HEK293 (cell line): Measurements from ENCODE around the gene NUMB.

Experiments
- CTCF ChIA-PET: fragments of 350-600 bp; formaldehyde crosslinking; extraction: SDS; loops from one replicate; lab custom pipeline; 2021; ENCODE audit warnings: antibody characterized with exemption; lab: Yijun Ruan, JAX
- POLR2A ChIA-PET: fragments of 300-600 bp; formaldehyde crosslinking; extraction: SDS; loops from one replicate; lab custom pipeline; 2020; ENCODE audit warnings: antibody characterized with exemption, inconsistent platforms; lab: Yijun Ruan, JAX
- H3K27ac ChIP-seq: fragments of 200-500 bp; sonication (Bioruptor generic); 2 replicates; pipeline ENCODE4 v1.5.1; 2014; ENCODE audit warnings: low read depth, low read length, control low read depth, inconsistent platforms; ENCODE audit errors: extremely low read depth
- H3K36me3 ChIP-seq, 2 experiments: fragments of 200-500 bp in 1 of 2; sonication (Bioruptor generic) in 1 of 2; 1 replicate in 1 of 2; 2 replicates in 1 of 2; pipeline ENCODE4 v1.5.1; 2014 to 2017; ENCODE audit warnings: inconsistent platforms in 2 of 2, low read length in 2 of 2; ENCODE audit not compliant: control insufficient read depth in 2 of 2, insufficient read depth in 1 of 2
- H3K4me1 ChIP-seq: fragments of 200-500 bp; sonication (Bioruptor generic); 2 replicates; pipeline ENCODE4 v1.5.1; 2014; ENCODE audit warnings: mild to moderate bottlenecking, low read length, inconsistent platforms; ENCODE audit not compliant: control insufficient read depth, insufficient read depth
- H3K4me3 ChIP-seq: 2 replicates; pipeline ENCODE4 v1.5.1; 2011; ENCODE audit warnings: low read depth, mild to moderate bottlenecking, control low read depth, low read length, moderate library complexity
- H3K9me3 ChIP-seq: fragments of 200-500 bp; sonication (Bioruptor generic); 2 replicates; pipeline ENCODE4 v1.5.1; 2014; ENCODE audit warnings: low read depth, low read length, inconsistent platforms; ENCODE audit not compliant: control insufficient read depth, insufficient read depth
- INSM2 ChIP-seq: fragments of 450-650 bp; formaldehyde crosslinking; IDR thresholded peaks from 2 replicates; pipeline ENCODE4 v1.5.1; 2016; ENCODE audit warnings: missing biosample characterization, missing genetic modification characterization
- KLF8 ChIP-seq: fragments of 450-650 bp; formaldehyde crosslinking; IDR thresholded peaks from 2 replicates; pipeline ENCODE4 v1.5.1; 2016; ENCODE audit warnings: missing biosample characterization, missing genetic modification characterization
- KLF9 ChIP-seq: fragments of 450-650 bp; formaldehyde crosslinking; IDR thresholded peaks from 2 replicates; pipeline ENCODE4 v1.5.1; 2016; ENCODE audit warnings: missing biosample characterization, missing genetic modification characterization, low read depth
- PRDM1 ChIP-seq: fragments of 450-650 bp; formaldehyde crosslinking; IDR thresholded peaks from 2 replicates; pipeline ENCODE4; 2016; ENCODE audit warnings: missing biosample characterization, missing genetic modification characterization
- RBAK ChIP-seq: fragments of 450-650 bp; formaldehyde crosslinking; IDR thresholded peaks from 2 replicates; pipeline ENCODE4 v1.5.1; 2016; ENCODE audit warnings: missing biosample characterization, missing genetic modification characterization
- SCRT1 ChIP-seq: fragments of 450-650 bp; formaldehyde crosslinking; IDR thresholded peaks from 2 replicates; pipeline ENCODE4 v1.5.1; 2016; ENCODE audit warnings: missing biosample characterization, missing genetic modification characterization, borderline replicate concordance
- ZBTB6 ChIP-seq: fragments of 450-650 bp; formaldehyde crosslinking; IDR thresholded peaks from 2 replicates; pipeline ENCODE4 v1.5.1; 2017; ENCODE audit warnings: missing biosample characterization, missing genetic modification characterization
- ZNF10 ChIP-seq: fragments of 450-650 bp; formaldehyde crosslinking; IDR thresholded peaks from 2 replicates; pipeline ENCODE4 v1.5.1; 2017; ENCODE audit warnings: missing biosample characterization, missing genetic modification characterization
- ZNF157 ChIP-seq: fragments of 450-650 bp; formaldehyde crosslinking; IDR thresholded peaks from 2 replicates; pipeline ENCODE4 v1.5.1; 2016; ENCODE audit warnings: missing biosample characterization, missing genetic modification characterization
- ZNF221 ChIP-seq: fragments of 450-650 bp; formaldehyde crosslinking; IDR thresholded peaks from 2 replicates; pipeline ENCODE4 v1.5.1; 2017; ENCODE audit warnings: missing biosample characterization, missing genetic modification characterization, borderline replicate concordance
- ZNF23 ChIP-seq: fragments of 450-650 bp; formaldehyde crosslinking; IDR thresholded peaks from 2 replicates; pipeline ENCODE4 v1.5.1; 2016; ENCODE audit warnings: missing biosample characterization, missing genetic modification characterization, borderline replicate concordance
- ZNF274 ChIP-seq, 2 experiments: fragments of 200-500 bp in 1 of 2; fragments of 450-650 bp in 1 of 2; sonication (Bioruptor generic) in 1 of 2; formaldehyde crosslinking in 1 of 2; IDR thresholded peaks; 2 replicates each; pipeline versions ENCODE4 v1.5.1 to v1.6.1; 2014 to 2016; ENCODE audit warnings: borderline replicate concordance in 1 of 2, inconsistent platforms in 1 of 2, low read length in 1 of 2, missing biosample characterization in 1 of 2, missing genetic modification characterization in 1 of 2
- ZNF391 ChIP-seq: fragments of 450-650 bp; formaldehyde crosslinking; IDR thresholded peaks from 2 replicates; pipeline ENCODE4 v1.5.1; 2016; ENCODE audit warnings: low read depth, missing biosample characterization, missing genetic modification characterization, borderline replicate concordance
- ZNF394 ChIP-seq: fragments of 450-650 bp; formaldehyde crosslinking; IDR thresholded peaks from 2 replicates; pipeline ENCODE4 v1.5.1; 2016; ENCODE audit warnings: missing biosample characterization, missing genetic modification characterization, mild to moderate bottlenecking, moderate library complexity, borderline replicate concordance
- ZNF416 ChIP-seq: fragments of 450-650 bp; formaldehyde crosslinking; IDR thresholded peaks from 2 replicates; pipeline ENCODE4 v1.5.1; 2016; ENCODE audit warnings: missing biosample characterization, missing genetic modification characterization
- ZNF521 ChIP-seq: fragments of 450-650 bp; formaldehyde crosslinking; IDR thresholded peaks from 2 replicates; pipeline ENCODE4 v1.5.1; 2017; ENCODE audit warnings: missing biosample characterization, mild to moderate bottlenecking, missing genetic modification characterization
- ZNF529 ChIP-seq: fragments of 450-650 bp; formaldehyde crosslinking; IDR thresholded peaks from 2 replicates; pipeline ENCODE4 v1.5.1; 2017; ENCODE audit warnings: missing genetic modification characterization, missing biosample characterization; ENCODE audit not compliant: insufficient replicate concordance
- ZNF548 ChIP-seq: fragments of 450-650 bp; formaldehyde crosslinking; IDR thresholded peaks from 2 replicates; pipeline ENCODE4 v1.5.1; 2016; ENCODE audit warnings: missing biosample characterization, missing genetic modification characterization
- ZNF585B ChIP-seq: fragments of 450-650 bp; formaldehyde crosslinking; IDR thresholded peaks from 2 replicates; pipeline ENCODE4 v1.5.1; 2016; ENCODE audit warnings: missing biosample characterization, missing genetic modification characterization
- ZNF610 ChIP-seq: fragments of 450-650 bp; formaldehyde crosslinking; IDR thresholded peaks from 2 replicates; pipeline ENCODE4 v1.5.1; 2016; ENCODE audit warnings: missing biosample characterization, missing genetic modification characterization, borderline replicate concordance
- ZNF624 ChIP-seq: fragments of 450-650 bp; formaldehyde crosslinking; IDR thresholded peaks from 2 replicates; pipeline ENCODE4 v1.5.1; 2017; ENCODE audit warnings: missing biosample characterization, missing genetic modification characterization
- ZNF639 ChIP-seq: fragments of 450-650 bp; formaldehyde crosslinking; IDR thresholded peaks from 2 replicates; pipeline ENCODE4 v1.5.1; 2016; ENCODE audit warnings: missing biosample characterization, missing genetic modification characterization
- ZNF658 ChIP-seq: fragments of 450-650 bp; formaldehyde crosslinking; IDR thresholded peaks from 2 replicates; pipeline ENCODE4; 2016; ENCODE audit warnings: missing biosample characterization, missing genetic modification characterization
- ZNF670 ChIP-seq: fragments of 450-650 bp; formaldehyde crosslinking; IDR thresholded peaks from 2 replicates; pipeline ENCODE4 v1.5.1; 2016; ENCODE audit warnings: missing biosample characterization, missing genetic modification characterization, low read depth
- ZNF701 ChIP-seq: fragments of 450-650 bp; formaldehyde crosslinking; IDR thresholded peaks from 2 replicates; pipeline ENCODE4 v1.5.1; 2016; ENCODE audit warnings: missing biosample characterization, missing genetic modification characterization
- ZSCAN23 ChIP-seq: fragments of 450-650 bp; formaldehyde crosslinking; IDR thresholded peaks from 2 replicates; pipeline ENCODE4 v1.5.1; 2016; ENCODE audit warnings: missing biosample characterization, missing genetic modification characterization

The NUMB gene

GRCh38 chr14:73293782-73294781, 164.3 kb downstream of the NUMB start:
- no peak for TF ChIP-seq ZNF416 (tag by site-specific recombination)
- TF ChIP-seq SCRT1 (tag by site-specific recombination), result no peak
- peak; percentile 54; the same call in 1 of the 2 replicates for TF ChIP-seq ZBTB6
- no peaks in the 10 kb centered on the region for H3K4me1 ChIP-seq
- H3K36me3 ChIP-seq, result peaks cover 6 to 14% of the 10 kb centered on the region in 2 experiments; a peak in 2 of 3 replicates
- no peaks in the 10 kb centered on the region for H3K9me3 ChIP-seq
- H3K27ac ChIP-seq, result no peak overlapping the region
- no peak overlapping the region for H3K4me3 ChIP-seq
- ChIA-PET CTCF (interaction anchor here (0.6 to 2.7 kb wide), 19 partner anchors 9 to 339 kb away, joined by 3 to 85 read pairs (median 6); partner anchors contain the start of gene NUMB), POLR2A (no interaction called here)

GRCh38 chr14:73290279-73290678, 168.1 kb downstream of the NUMB start:
- ChIA-PET CTCF (no interaction called here), POLR2A (no interaction called here)
- H3K4me3 ChIP-seq, result no peak overlapping the region
- H3K36me3 ChIP-seq, result peaks cover 12 to 23% of the 10 kb centered on the region in 2 experiments; a peak in 2 of 3 replicates
- TF ChIP-seq PRDM1 (tag by site-specific recombination) (no peak), ZNF529 (tag by site-specific recombination) (no peak), ZNF585B (tag by site-specific recombination) (no peak), ZNF658 (tag by site-specific recombination) (no peak), ZNF157 (tag by site-specific recombination) (no peak), ZNF221 (tag by site-specific recombination) (no peak), ZNF394 (tag by site-specific recombination) (no peak), ZNF391 (no peak), ZNF670 (no peak), ZNF10 (tag by site-specific recombination) (no peak), ZNF274 (IDR thresholded peaks at IDR 0.05; ENCODE audit: low read length) (no peak), ZNF274 (tag by site-specific recombination; IDR thresholded peaks at IDR 0.05; ENCODE audit: borderline replicate concordance) (no peak)
- no peak overlapping the region for H3K27ac ChIP-seq
- H3K9me3 ChIP-seq, result no peaks in the 10 kb centered on the region
- H3K4me1 ChIP-seq, result no peaks in the 10 kb centered on the region

- CTCF ChIA-PET, result no interaction called here
- no peaks in the 10 kb centered on the region for H3K4me1 ChIP-seq
- H3K36me3 ChIP-seq, result peaks cover 16 to 27% of the 10 kb centered on the region in 2 experiments; a peak in 2 of 3 replicates
- H3K9me3 ChIP-seq, result no peaks in the 10 kb centered on the region
- POLR2A ChIA-PET, result no interaction called here
- TF ChIP-seq ZNF624 (tag by site-specific recombination), result no peak
- no peak for TF ChIP-seq ZSCAN23 (tag by site-specific recombination)
- no peak for TF ChIP-seq ZNF391
- TF ChIP-seq KLF9 (tag by site-specific recombination), result no peak
- no peak for TF ChIP-seq KLF8
- no peak for TF ChIP-seq ZNF639 (tag by site-specific recombination)
- no peak for TF ChIP-seq ZNF521 (tag by site-specific recombination)
- no peak for TF ChIP-seq INSM2 (tag by site-specific recombination)
- no peak for TF ChIP-seq ZNF23 (tag by site-specific recombination)
- TF ChIP-seq ZNF701 (tag by site-specific recombination), result no peak
- TF ChIP-seq ZNF548 (tag by site-specific recombination), result no peak
- TF ChIP-seq ZNF610, result no peak
- no peak for TF ChIP-seq RBAK (tag by site-specific recombination)
- H3K4me3 ChIP-seq, result no peak overlapping the region
- H3K27ac ChIP-seq, result no peak overlapping the region
These were observed 168.6 kb downstream of the NUMB start for GRCh38 chr14:73289729-73290128.
